GM12864 (cell line): ENCODE data around the gene USP48.
A peak's percentile ranks its signal among the peaks of the same experiment; 100 is the strongest.

ENCODE experiments used
- DNase-seq: peaks from one replicate; pipeline ENCODE4 v3.0.0-alpha.2; 2011; ENCODE audit warnings: low read depth
- H3K4me3 ChIP-seq: 2 replicates; pipeline ENCODE4 v1.5.1; 2011; ENCODE audit warnings: mild to moderate bottlenecking, low read depth, low read length, control low read depth
- TF ChIP-seq, protein P1 (sequence below): IDR thresholded peaks from 2 replicates; pipeline ENCODE4 v1.5.1; 2011; ENCODE audit warnings: low read depth, mild to moderate bottlenecking, moderate library complexity, low read length, control low read depth, inconsistent platforms; ENCODE audit errors: missing control alignments

The USP48 gene

DNA sequence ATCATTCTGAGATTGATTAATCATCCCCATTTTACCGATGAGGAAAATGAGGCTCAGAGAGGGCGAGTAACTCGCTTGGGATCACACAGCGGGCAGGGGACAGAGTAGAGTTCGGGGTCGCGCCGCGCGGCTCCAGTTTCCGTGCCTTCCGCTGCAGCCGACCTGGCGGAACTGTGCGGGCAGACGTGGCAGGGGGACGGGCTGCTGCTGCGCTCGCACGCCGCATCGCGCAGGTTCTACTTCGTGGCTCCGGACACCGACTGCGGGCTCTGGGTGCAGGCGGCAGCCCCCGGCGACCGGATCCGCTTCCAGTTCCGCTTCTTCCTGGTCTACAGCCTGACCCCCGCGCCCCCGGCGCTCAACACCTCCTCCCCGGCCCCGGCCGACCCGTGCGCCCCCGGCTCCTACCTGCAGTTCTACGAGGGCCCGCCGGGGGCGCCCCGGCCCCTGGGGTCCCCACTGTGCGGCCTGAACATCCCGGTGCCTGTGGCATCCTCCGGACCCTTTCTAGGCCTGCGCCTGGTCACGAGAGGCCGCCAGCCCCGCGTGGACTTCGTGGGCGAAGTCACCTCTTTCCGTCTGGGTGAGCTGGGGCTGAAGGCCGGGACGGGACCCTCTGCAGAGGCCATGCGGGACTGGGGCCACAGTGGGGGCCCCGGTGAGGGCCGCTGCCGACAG is 31.4 kb upstream of the USP48 start:
- peak overlapping the region; percentile 58 for H3K4me3 ChIP-seq
- no peak for DNase-seq
- TF ChIP-seq, protein P1, sequence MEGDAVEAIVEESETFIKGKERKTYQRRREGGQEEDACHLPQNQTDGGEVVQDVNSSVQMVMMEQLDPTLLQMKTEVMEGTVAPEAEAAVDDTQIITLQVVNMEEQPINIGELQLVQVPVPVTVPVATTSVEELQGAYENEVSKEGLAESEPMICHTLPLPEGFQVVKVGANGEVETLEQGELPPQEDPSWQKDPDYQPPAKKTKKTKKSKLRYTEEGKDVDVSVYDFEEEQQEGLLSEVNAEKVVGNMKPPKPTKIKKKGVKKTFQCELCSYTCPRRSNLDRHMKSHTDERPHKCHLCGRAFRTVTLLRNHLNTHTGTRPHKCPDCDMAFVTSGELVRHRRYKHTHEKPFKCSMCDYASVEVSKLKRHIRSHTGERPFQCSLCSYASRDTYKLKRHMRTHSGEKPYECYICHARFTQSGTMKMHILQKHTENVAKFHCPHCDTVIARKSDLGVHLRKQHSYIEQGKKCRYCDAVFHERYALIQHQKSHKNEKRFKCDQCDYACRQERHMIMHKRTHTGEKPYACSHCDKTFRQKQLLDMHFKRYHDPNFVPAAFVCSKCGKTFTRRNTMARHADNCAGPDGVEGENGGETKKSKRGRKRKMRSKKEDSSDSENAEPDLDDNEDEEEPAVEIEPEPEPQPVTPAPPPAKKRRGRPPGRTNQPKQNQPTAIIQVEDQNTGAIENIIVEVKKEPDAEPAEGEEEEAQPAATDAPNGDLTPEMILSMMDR: peak; percentile 67

GRCh38 chr1:21813542-21813941 is 30.6 kb upstream of the USP48 start:
- TF ChIP-seq, protein P1: no peak
- DNase-seq: no peak
- H3K4me3 ChIP-seq: no peak overlapping the region

DNA sequence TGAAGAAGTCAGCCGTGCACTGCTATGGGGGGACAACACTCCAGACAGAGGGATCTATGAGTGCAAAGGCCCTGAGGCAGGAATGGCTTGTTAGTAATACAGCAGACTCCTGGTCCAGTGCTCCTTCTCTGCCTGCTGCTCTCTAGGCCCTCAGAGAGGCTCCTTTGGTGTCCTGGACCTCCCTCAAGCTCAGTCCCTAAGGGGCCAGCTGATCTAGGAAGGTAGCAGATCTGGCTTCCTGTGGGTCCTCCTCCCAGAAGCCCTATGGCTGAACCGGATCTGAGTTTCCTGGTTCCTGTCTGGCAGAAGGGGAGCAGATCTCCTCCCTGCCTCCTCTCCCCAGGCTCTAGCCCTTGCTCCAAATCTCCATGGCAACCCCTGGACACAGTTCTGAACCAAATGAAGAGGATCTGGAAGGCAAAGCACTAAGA is 28.9 kb upstream of the USP48 start, which contains the start of gene LDLRAD2:
Gene LDLRAD2, plus strand, starts transcription at position 391 of the 431 bp plus-strand sequence. CDS start 187 bp downstream, outside the sequence.
- no peak for DNase-seq
- no peak within 1 kb of the TSS for H3K4me3 ChIP-seq
- TF ChIP-seq, protein P1: no peak

DNA sequence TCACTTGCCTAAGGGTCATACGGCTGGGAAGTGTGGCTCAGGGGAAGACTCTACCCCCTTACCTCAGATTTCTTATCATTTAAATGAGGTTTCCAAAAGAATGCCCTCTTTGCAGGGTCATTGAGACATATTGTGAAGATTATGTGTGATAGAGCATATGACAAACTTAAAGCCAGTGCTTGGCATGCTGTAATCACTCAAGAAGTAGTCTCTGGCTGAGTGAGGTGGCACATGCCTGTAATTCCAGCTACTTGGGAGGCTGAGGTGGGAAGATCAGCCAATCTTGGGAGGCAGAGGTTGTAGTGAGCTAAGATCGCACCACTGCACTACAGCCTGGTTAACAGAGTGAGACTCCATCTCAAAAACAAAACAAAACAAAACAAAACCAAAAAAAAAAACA is 21.6 kb upstream of the USP48 start:
- no peak overlapping the region for H3K4me3 ChIP-seq
- DNase-seq: no peak
- TF ChIP-seq, protein P1: no peak

DNA sequence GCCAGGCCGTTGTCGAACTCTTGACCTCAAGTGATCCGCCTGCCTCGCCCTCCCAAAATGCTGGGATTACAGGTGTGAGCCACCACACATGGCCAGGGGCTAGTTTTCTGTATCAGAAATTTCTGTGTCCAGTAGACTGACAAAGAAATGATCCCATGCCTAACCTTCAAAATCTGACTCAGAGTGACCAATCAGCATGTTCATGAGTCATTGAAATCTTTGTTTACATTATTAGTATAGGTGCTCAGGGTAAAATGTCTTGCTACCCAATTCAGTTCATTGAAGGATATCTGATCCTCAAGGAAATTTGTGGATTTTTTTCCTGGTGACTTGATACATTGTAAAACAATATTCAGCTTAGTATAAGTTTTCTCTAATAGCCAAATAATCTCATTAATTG is 18.2 kb upstream of the USP48 start:
- TF ChIP-seq, protein P1: no peak
- DNase-seq: no peak
- no peak overlapping the region for H3K4me3 ChIP-seq

DNA sequence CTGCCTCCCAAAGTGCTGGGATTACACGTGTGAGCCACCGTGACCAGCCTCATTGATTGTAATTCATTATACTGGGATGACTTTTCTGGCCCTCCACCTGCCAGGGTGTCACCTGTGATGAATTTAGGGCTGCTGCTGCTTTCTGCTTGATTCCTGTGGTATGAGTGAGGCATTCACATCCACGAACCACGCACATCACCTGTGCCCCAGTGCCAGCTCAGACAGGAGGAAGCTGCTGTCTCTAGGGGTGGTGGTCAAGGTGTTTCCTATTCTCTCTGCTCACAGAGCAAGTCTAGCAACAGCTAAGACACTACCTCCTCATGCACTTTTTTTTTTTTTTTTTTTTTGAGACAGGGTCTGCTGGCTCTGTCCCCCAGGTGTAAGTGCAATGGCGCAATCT is 16.8 kb upstream of the USP48 start:
- DNase-seq: no peak
- TF ChIP-seq, protein P1: no peak
- H3K4me3 ChIP-seq: no peak overlapping the region

- DNase-seq: no peak
- H3K4me3 ChIP-seq: no peak overlapping the region
- TF ChIP-seq, protein P1: no peak
These were observed 12.1 kb upstream of the USP48 start for GRCh38 chr1:21795075-21795474.
